Ovary (tissue), 9 donors: ENCODE measurements around the gene OR13C2. TPM values are rescaled to one million over a fixed set of nuclear protein-coding genes. Genes with fewer than 3 reads are reported as not detected.
"Not testable (repeated sequence)": the region's sequence is repeated elsewhere in the genome, so short reads cannot be mapped to it uniquely, and the experiment has no call there.

ENCODE experiments used
- DNase-seq, 5 donors: peaks; one replicate each; pipeline ENCODE4 v3.0.0-alpha.2; 2019 to 2020
- H3K27ac ChIP-seq, 2 donors: fragments of 200-600 bp; one replicate each; pipeline versions ENCODE4 v1.5.1 to v1.8.0; 2019 to 2022
- H3K27me3 ChIP-seq: fragments of 200-600 bp; one replicate; pipeline ENCODE4 v1.8.0; 2022
- H3K36me3 ChIP-seq: fragments of 200-600 bp; sonication (generic); one replicate; pipeline ENCODE4 v1.5.1; 2019
- H3K4me1 ChIP-seq: one replicate; pipeline ENCODE4 v1.8.1; 2013; ENCODE audit warnings: mild to moderate bottlenecking, moderate library complexity; ENCODE audit not compliant: insufficient read depth
- H3K4me3 ChIP-seq: fragments of 200-600 bp; sonication (generic); one replicate; pipeline ENCODE4 v1.5.1; 2017
- H3K9me3 ChIP-seq, 2 donors: fragments of 200-600 bp in 1 of 2; sonication (generic) in 1 of 2; one replicate each; pipeline versions ENCODE4 v1.5.1 to v1.8.1; 2013 to 2019; ENCODE audit warnings: mild to moderate bottlenecking in 1 of 2, moderate library complexity in 1 of 2
- CTCF ChIP-seq, 3 donors: fragments of 450-650 bp in 2 of 3; fragments of 200-600 bp in 1 of 3; IDR thresholded peaks; one replicate each; pipeline versions ENCODE4 v1.5.1 to v1.8.0; 2016 to 2022; ENCODE audit warnings: antibody characterized with exemption in 3 of 3, mild to moderate bottlenecking in 1 of 3
- EP300 ChIP-seq: sonication (generic); formaldehyde crosslinking; IDR thresholded peaks from one replicate; pipeline ENCODE4 v1.6.1; 2017; ENCODE audit warnings: antibody characterized with exemption
- POLR2A ChIP-seq: fragments of 450-650 bp; IDR thresholded peaks from one replicate; pipeline ENCODE4 v1.6.1; 2017; ENCODE audit warnings: antibody characterized with exemption, mild to moderate bottlenecking, moderate library complexity
- WGBS, 3 donors: extraction: QIAGEN DNeasy Blood & Tissue Kit in 1 of 3; methylation state at CpG; one replicate each; pipeline versions ENCODE4 v1.1.5 to v1.1.7; 2013 to 2017; 5-methylcytosine and 5-hydroxymethylcytosine counted together
- intact Hi-C, 4 donors: fragments of 100-400 bp; cut with DNase I; formaldehyde crosslinking; loops; one replicate each; pipeline versions ENCODE4 v1.11.0 to v1.15.1; 2022 to 2023
- polyA plus RNA-seq, 2 donors: library from polyadenylated mRNA; stranded (reverse); fragments of 200-250 nt in 1 of 2; fragments of 350-450 nt in 1 of 2; fragmentation: Illumina TruSeq in 1 of 2; extraction: RNeasy Lipid Tissue Mini Kit (QIAGEN cat#74804) in 1 of 2; gene quantifications; one replicate each; pipeline ENCODE4 v1.2.3, GENCODE V29; 2013 to 2014
- total RNA-seq, 7 donors: library from RNA; depleted of rRNA in 2 of 7; stranded (reverse); fragments of >200 nt in 2 of 7; fragmentation: NEBNext Ultra II Directional in 3 of 7; extraction: Animal tissue kit (Norgen Biotek cat#: 25700) in 3 of 7; gene quantifications; one replicate each; pipeline versions ENCODE4 v1.1.0 to v1.2.4, GENCODE V29; 2016 to 2023
- donor health status: DM: no; HTN: no; CAD: no; lungs with moderate emphysema.
- donor health status: DM: no; HTN: no; CAD: no.
- donor health status: Bipolar disorder and iron deficiency.
- donor health status: DM: yes; HTN: yes; CAD: no.
- donor health status: DM: no; HTN: no; CAD: no.
- donor health status: DM: yes; HTN: yes; CAD: no.

Gene OR13C2
- total and polyA plus RNA-seq, 9 donors, result not detected

- Histone ChIP-seq H3K27me3 (no peaks in the 10 kb centered on the region), H3K4me3 (no peak overlapping the region), H3K36me3 (no peaks in the 10 kb centered on the region), H3K9me3 (no peaks in the 10 kb centered on the region), H3K4me1 (no peaks in the 10 kb centered on the region), H3K27ac (no peak overlapping the region)
- DNase-seq, result no peak
- TF ChIP-seq EP300 (no peak), POLR2A (no peak), CTCF (IDR thresholded peaks at IDR 0.05) (no peak)
- intact Hi-C loops, result no loop called here
Observed at GRCh38 chr9:104617418-104617817, 12.0 kb upstream of the OR13C2 start.

GRCh38 chr9:104611213-104611612 lies 5.8 kb upstream of the OR13C2 start:
- intact Hi-C loops, result no loop called here
- no peaks in the 10 kb centered on the region for H3K36me3 ChIP-seq
- no peaks in the 10 kb centered on the region for H3K4me1 ChIP-seq
- no peak for TF ChIP-seq POLR2A
- TF ChIP-seq CTCF (IDR thresholded peaks at IDR 0.05), result no peak
- TF ChIP-seq EP300, result no peak
- no peaks in the 10 kb centered on the region for H3K9me3 ChIP-seq
- no peaks in the 10 kb centered on the region for H3K27me3 ChIP-seq
- 67 to 72% (median 68%) methylated on average over 2 of the region's 2 CpGs for WGBS, 3 donors
- DNase-seq, result no peak
- no peak overlapping the region for H3K4me3 ChIP-seq
- no peak overlapping the region for H3K27ac ChIP-seq

GRCh38 chr9:104608336-104608735 lies 2.9 kb upstream of the OR13C2 start:
- Histone ChIP-seq H3K9me3 (no peaks in the 10 kb centered on the region), H3K27me3 (no peaks in the 10 kb centered on the region), H3K4me1 (no peaks in the 10 kb centered on the region), H3K4me3 (no peak overlapping the region), H3K27ac (no peak overlapping the region), H3K36me3 (no peaks in the 10 kb centered on the region)
- 24 to 34% (median 29%) methylated on average over 1 of the region's 1 CpG for WGBS, 3 donors
- TF ChIP-seq EP300 (no peak), CTCF (IDR thresholded peaks at IDR 0.05) (no peak), POLR2A (no peak)
- DNase-seq, result no peak
- intact Hi-C loops, result no loop called here

- Histone ChIP-seq H3K4me1 (no peaks in the 10 kb centered on the region), H3K9me3 (no peaks in the 10 kb centered on the region), H3K36me3 (no peaks in the 10 kb centered on the region), H3K27ac (no peak overlapping the region), H3K27me3 (no peaks in the 10 kb centered on the region), H3K4me3 (no peak overlapping the region)
- TF ChIP-seq POLR2A (no peak), EP300 (no peak), CTCF (IDR thresholded peaks at IDR 0.05) (no peak)
- 67 to 80% (median 76%) methylated on average over 2 of the region's 2 CpGs for WGBS, 3 donors
- no peak for DNase-seq
- intact Hi-C loops, result no loop called here
Observed at GRCh38 chr9:104606152-104606551, 725 bp upstream of the OR13C2 start.

GRCh38 chr9:104604801-104605200 lies 626 bp downstream of the OR13C2 start:
- no peak overlapping the region for H3K27ac ChIP-seq

GRCh38 chr9:104599313-104599712 lies 6.1 kb downstream of the OR13C2 start, which contains the start of gene OR13C5:
Gene OR13C5, minus strand, starts transcription at chr9:104599413. Its CDS starts 0 bp downstream, at chr9:104599413.
- not testable (repeated sequence) for DNase-seq, H3K27me3 ChIP-seq

More at GRCh38 chr9:104604801-104605200, 626 bp downstream of the OR13C2 start:
- Histone ChIP-seq H3K9me3 (no peaks in the 10 kb centered on the region), H3K4me1 (no peaks in the 10 kb centered on the region), H3K4me3 (no peak overlapping the region), H3K27me3 (no peaks in the 10 kb centered on the region), H3K36me3 (no peaks in the 10 kb centered on the region)
- 76 to 79% (median 78%) methylated on average over 3 of the region's 3 CpGs for WGBS, 3 donors
- intact Hi-C loops, result no loop called here
- DNase-seq, result no peak
- TF ChIP-seq CTCF (IDR thresholded peaks at IDR 0.05), result no peak
- no peak for TF ChIP-seq POLR2A
- no peak for TF ChIP-seq EP300

GRCh38 chr9:104598749-104599148 lies 6.7 kb downstream of the OR13C2 start:
- H3K4me1 ChIP-seq, intact Hi-C loops, H3K36me3 ChIP-seq, H3K27ac ChIP-seq, H3K9me3 ChIP-seq, H3K27me3 ChIP-seq, H3K4me3 ChIP-seq, DNase-seq: not testable (repeated sequence)
- WGBS, 3 donors, result 45 to 70% (median 61%) methylated on average over 2 to 3 of the region's 3 CpGs

More at GRCh38 chr9:104599313-104599712, 6.1 kb downstream of the OR13C2 start, which contains the start of gene OR13C5:
- H3K4me1 ChIP-seq, H3K27ac ChIP-seq, H3K4me3 ChIP-seq, intact Hi-C loops, H3K9me3 ChIP-seq, H3K36me3 ChIP-seq: not testable (repeated sequence)
